ENCODE measurements around the gene CD86. TPM values are rescaled to one million over a fixed set of nuclear protein-coding genes. Genes with fewer than 3 reads are reported as not detected.

CD86 gene
- total and polyA plus RNA-seq, 7 donors = 3.0 to 18.5 (median 5.5) TPM

- Histone ChIP-seq H3K4me3 (no peak overlapping the region), H3K9me3 (peaks cover 0 to 6% (median 0%) of the 10 kb centered on the region in 4 donors), H3K4me1 (no peaks in the 10 kb centered on the region), H3K27ac (no peak overlapping the region), H3K36me3 (no peaks in the 10 kb centered on the region), H3K27me3 (no peaks in the 10 kb centered on the region)
- intact Hi-C loops (cut with DNase I) = no loop called here
- WGBS, 2 donors = 80 to 92% methylated on average over 3 of the region's 3 CpGs
- TF ChIP-seq CTCF (IDR thresholded peaks at IDR 0.05) (no peak), POLR2A (IDR thresholded peaks at IDR 0.05) (no peak), POLR2AphosphoS5 (IDR thresholded peaks at IDR 0.05) (no peak), EP300 (IDR thresholded peaks at IDR 0.05) (no peak)
- no peak for DNase-seq
Measured at GRCh38 chr3:122169911-122170310, 114.7 kb downstream of the CD86 start.

Small RNA genes lying within 50 kb of the gene (small RNA-seq; reads per million reads assigned to genes)
- 0 reads per million in 3 donors for gene RF00019

Other genes with a start within 250 kb of the CD86 start
- 10 to 100 TPM; 18.9 to 21.6 (median 19.8) TPM for gene IQCB1, start 220.3 kb upstream of the CD86 start, total RNA-seq
- 10 to 100 TPM in 1 of 3 donors, 1 to 10 TPM in 2; 6.2 to 15.3 (median 7.2) TPM for gene IQCB1, start 220.3 kb upstream of the CD86 start, polyA plus RNA-seq
- 1 to 10 TPM; 3.3 to 7.8 (median 6.5) TPM for gene EAF2, start 220.2 kb upstream of the CD86 start, total RNA-seq
- 10 to 100 TPM in 2 of 3 donors, 1 to 10 TPM in 1; 9.6 to 16.0 (median 12.7) TPM for gene EAF2, start 220.2 kb upstream of the CD86 start, polyA plus RNA-seq
- 1 to 10 TPM in 3 of 4 donors, under 1 TPM in 1; 0.82 to 2.1 (median 1.2) TPM for gene SLC15A2, start 161.0 kb upstream of the CD86 start, total RNA-seq
- gene SLC15A2, start 161.0 kb upstream of the CD86 start, polyA plus RNA-seq = 1 to 10 TPM in 1 of 3 donors, under 1 TPM in 2; 0.46 to 1.4 (median 0.60) TPM
- not detected for gene ILDR1, start 33.1 kb upstream of the CD86 start, total RNA-seq
- gene ILDR1, start 33.1 kb upstream of the CD86 start, polyA plus RNA-seq = 1 to 10 TPM; 3.5 to 7.1 (median 4.8) TPM
- under 1 TPM in 3 of 4 donors, not detected in 1; under 0.01 to 0.14 (median under 0.01) TPM for gene CASR, start 128.3 kb downstream of the CD86 start, total RNA-seq
- gene CASR, start 128.3 kb downstream of the CD86 start, polyA plus RNA-seq = under 1 TPM in 2 of 3 donors, not detected in 1; under 0.01 to 0.06 TPM

All from sigmoid colon (tissue), 7 donors.